HG03135 (cell line): ENCODE results near the gene UCK1.

Source experiments
- ATAC-seq: cut with Tn5 transposase; IDR thresholded peaks from one replicate; pipeline ENCODE4 v1.9.1; 2021; ENCODE audit warnings: mild to moderate bottlenecking, moderate library complexity; ENCODE audit not compliant: unreplicated experiment

UCK1 gene

DNA sequence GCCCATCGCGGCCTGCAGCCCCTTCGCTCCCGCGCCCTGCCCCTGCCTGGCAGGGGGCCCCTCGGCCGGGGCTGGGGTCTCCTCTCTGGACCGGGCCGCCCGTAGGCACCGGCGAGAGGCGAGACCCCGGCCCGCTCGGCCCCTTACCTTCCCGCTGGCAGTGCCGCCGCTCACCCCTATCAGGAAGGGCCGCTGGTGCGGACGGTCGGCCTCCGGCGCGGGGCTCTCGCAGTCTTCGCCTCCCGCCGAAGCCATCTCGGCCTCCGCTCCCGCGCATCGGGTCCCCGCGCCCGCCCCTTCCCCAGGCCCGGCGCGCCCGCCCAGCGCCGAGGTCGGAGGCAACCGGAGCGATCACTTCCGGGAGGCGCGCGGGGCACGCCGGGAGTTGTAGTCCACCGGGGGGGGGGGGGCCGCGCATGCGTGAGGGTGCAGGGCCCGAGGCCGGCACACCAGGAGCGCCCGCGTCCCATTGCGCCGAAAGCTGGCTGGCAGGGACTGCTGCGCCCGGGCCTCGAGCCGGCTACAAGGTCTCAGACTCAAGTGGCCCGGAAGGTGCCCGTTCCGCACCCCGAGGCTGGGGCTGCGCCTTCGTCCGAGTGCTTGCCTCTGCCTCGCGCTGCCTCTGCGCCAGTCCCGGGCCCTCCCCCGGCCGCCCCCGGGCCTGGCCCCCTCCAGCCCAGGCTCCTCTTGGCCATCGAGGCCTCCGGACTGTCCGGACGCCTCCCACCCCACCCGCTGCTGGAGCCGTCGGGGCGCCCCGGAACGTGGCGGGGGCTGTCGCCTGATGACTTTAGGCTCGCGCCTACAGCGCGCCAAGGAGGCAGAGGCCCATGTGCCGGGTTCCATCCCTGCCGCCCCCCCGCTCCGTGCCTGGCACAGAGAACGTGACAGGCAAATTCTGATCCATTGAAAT, at the start of gene UCK1:
Gene UCK1, minus strand, starts transcription at position 344 of the 913 bp plus-strand sequence. Its CDS starts 89 bp downstream, at position 255.
- ATAC-seq = peak; percentile 85

DNA sequence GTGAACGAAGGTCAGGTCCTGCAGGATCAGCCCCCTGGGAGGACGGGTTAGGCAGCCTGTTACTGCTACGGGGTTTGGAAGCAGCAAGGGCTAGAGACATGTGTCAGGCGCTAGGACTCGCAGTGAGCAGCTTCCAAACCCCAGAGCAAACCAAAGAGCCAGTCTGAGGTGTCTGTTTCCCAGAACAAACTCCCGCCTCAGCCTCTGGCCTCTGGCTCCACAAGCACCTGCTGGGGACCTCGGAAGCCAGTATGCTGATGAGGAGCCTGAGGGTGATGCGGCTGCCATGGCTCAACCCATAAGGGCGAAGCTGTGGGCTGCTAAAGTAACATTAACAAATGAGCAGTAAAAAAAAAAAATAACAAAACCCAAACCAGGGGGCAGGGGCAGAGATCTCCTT, 49.3 kb upstream of the UCK1 start:
- ATAC-seq = no peak

- ATAC-seq = no peak
Measured at GRCh38 chr9:131579789-131580211, 48.7 kb upstream of the UCK1 start.

DNA sequence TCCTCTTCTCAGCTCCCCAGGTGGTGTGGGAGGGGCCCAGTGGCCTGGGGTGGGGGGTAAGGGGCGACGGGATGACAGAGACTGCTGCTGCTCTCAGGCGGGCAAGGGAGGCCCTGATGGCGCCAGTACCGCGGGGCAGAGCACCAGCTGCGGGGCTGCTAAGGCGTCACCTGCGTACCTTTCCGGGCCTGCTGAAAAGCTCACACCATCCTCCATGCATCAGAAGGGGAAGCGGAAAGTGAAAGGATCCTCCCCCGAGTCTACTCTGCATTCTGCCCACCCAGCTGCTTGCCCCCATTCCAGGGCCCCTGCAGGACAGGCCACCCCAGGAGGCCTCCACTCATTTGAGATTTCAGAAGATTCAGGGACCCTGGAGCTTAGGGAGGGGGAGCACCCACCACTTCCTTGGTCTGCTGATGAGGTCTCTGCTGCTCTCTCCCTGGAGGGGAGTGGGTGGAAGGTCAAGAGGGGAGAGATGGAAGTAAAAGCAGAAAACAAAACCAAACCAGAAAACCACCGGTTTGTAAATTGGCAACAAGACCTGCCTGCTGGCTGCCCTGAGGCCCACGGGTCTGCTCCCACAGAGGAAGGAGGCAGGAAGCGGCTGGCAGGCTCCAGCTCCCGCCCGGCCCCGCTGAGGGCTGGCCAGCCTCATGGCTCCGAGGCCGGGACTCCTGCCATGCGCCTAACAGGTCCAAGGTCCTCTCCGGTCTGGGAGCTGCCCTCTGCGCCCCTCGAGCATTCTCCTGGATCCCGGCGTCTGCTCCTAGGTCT, 47.9 kb upstream of the UCK1 start:
- no peak for ATAC-seq

- no peak for ATAC-seq
Measured at GRCh38 chr9:131578021-131578420, 47.0 kb upstream of the UCK1 start.

- ATAC-seq = no peak
Measured at GRCh38 chr9:131577005-131578000, 46.2 kb upstream of the UCK1 start.

DNA sequence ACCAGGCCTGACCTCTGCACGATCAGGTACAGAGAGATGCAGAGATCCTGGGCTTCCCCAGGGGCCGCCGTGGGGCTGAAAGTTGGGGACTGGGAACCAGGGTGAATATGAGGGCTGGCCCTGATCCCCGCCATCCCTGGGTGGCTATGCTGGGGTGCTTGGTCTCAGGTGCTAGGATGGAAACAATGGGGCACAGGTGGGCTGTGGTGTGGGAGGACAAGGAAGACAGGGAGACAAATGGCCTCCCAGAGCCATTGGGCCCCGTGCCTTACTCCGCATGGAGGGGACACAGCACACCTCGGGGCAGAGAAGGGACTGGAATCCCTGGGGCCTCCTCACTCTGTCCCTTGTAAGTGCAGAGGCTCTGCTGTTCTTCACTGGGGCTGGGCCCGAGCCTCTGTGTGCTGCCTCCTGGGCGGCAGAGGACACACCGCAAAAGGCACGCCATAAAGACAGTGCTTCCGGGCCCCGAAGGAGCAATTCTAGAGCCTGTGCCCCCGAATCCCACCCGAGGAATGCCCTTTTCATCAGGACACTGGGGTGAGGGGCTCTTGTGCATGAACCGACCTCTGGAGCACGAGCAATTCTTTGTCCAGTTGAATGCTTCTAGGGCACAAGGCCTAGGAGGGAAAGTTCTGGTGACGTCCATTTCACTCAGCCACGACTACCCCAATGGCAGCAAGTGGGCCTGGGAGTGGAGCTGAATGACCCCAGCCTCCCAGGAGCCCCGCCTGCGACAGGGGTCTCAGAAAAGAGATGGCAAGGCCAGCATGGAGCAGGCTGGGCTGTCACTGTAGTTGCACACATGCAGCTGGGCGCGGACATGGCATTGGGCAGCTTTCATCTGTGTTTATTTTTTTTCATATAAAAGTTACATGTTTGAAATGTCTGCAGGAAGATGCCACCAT, 45.1 kb upstream of the UCK1 start:
- ATAC-seq = no peak

DNA sequence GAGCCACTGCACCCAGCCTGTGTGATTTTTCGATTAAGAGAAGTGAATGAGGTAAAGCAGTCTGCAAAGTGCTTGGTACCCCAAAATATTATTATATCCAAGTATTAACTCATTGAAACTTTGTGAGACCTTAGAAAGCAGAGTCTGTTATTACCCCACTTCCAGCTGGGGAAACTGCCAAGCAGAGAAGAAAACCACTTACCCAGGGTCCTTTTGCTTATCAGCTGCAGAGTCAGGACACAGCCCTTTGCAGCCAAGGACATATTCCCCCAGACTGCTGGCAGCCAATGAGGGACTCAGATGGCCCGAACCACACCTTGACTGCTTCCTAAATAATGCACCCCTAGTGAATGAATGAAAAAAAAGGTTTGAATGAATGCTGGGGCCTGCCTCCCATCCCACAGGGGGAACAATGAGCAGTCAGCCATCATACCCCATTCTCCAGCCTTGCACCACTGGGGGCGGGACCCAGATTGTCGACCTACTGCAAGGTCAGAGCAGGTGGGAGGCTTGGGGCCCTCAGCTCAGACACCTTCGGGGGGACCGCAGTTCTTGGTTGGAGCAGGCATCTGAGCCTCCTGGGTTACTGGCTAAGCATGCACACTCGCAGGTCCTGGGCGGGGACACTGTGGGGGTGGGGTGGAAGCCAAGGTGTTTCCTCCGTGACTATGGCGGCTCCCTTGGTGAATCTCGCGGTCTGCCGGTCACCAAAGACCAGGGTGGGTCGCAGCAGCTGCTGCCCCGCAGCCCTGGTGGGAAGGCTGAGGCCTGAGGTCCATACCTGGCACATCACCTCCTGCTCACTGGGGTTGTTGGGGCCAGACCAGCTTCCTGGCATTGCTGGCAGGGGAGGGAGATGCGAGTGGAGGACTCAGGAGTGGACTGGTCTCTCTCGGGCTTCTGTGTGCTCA, 43.9 kb upstream of the UCK1 start:
- no peak for ATAC-seq

DNA sequence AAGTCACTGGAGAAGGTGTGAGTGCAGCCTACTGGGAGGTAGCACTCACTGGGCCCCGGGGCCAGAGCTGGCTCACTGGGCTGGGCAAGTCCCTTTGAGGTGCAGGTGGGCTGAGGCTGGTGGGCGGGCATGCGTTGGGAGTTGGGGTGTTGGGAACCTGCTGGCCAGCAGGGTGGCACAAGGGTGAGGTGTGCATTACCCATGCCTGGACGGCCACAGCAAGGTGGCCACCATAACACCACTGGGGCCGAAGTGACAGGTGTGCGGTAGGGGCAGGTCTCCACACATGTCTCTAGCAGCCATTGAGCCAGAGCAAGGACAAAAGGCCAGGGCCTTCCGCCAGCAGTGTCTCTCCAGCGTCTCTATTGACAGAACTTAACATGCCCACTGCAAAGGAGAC, 36.8 kb upstream of the UCK1 start:
- ATAC-seq = no peak

DNA sequence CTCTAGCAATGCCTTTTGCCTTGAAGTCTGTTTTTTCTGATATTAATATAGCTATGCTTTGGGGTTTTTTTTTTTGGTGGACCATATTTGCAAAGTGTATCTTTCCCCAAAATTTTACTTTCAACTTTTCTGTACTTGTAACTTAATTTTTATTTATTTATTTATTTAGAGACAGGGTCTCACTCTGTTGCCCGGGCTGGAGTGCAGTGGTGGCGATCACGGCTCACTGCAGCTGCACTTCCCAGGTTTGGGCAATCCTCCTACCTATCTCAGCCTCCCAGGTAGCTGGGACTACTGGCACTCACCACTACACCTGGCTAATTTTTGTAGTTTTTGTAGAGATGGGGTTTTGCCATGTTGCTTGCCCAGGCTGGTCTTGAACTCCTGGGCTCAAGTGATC, 35.1 kb upstream of the UCK1 start:
- no peak for ATAC-seq

- no peak for ATAC-seq
Measured at GRCh38 chr9:131565369-131565768, 34.3 kb upstream of the UCK1 start.

- ATAC-seq = no peak
Measured at GRCh38 chr9:131562032-131562959, 31.2 kb upstream of the UCK1 start.

GRCh38 chr9:131559421-131560000, 28.4 kb upstream of the UCK1 start:
- no peak for ATAC-seq

- no peak for ATAC-seq
Measured at GRCh38 chr9:131557855-131558548, 26.9 kb upstream of the UCK1 start.

- ATAC-seq = no peak
Measured at GRCh38 chr9:131555841-131556673, 25.0 kb upstream of the UCK1 start.
